Transverse colon (tissue), 4 donors: Measurements from ENCODE around the gene CERS4.

Source experiments
- CTCF ChIP-seq, 5 experiments: fragments of 200-600 bp in 3 of 5; fragments of 450-650 bp in 2 of 5; sonication (generic) in 3 of 5; IDR thresholded peaks; 1 replicate in 2 of 5; 2 replicates in 3 of 5; pipeline ENCODE4 v1.5.1; 2016 to 2017; ENCODE audit warnings: antibody characterized with exemption in 5 of 5, inconsistent platforms in 3 of 5, mild to moderate bottlenecking in 2 of 5, moderate library complexity in 1 of 5
- EP300 ChIP-seq: sonication (generic); formaldehyde crosslinking; IDR thresholded peaks from one replicate; pipeline ENCODE4 v1.6.1; 2017; ENCODE audit warnings: antibody characterized with exemption, low read depth
- POLR2A ChIP-seq: fragments of 450-650 bp; IDR thresholded peaks from one replicate; pipeline ENCODE4 v1.6.1; 2016; ENCODE audit warnings: antibody characterized with exemption, mild to moderate bottlenecking, moderate library complexity
- POLR2AphosphoS5 ChIP-seq, 3 donors: sonication (generic); formaldehyde crosslinking; IDR thresholded peaks; one replicate each; pipeline ENCODE4 v1.6.1; 2016; ENCODE audit warnings: antibody characterized with exemption in 3 of 3

GRCh38 chr19:8233370-8233769, 24.2 kb downstream of the CERS4 start:
- TF ChIP-seq CTCF (IDR thresholded peaks at IDR 0.05) (no peak), POLR2A (no peak), EP300 (no peak), POLR2AphosphoS5 (IDR thresholded peaks at IDR 0.05) (no peak)
